Measurements from ENCODE around the gene RUSF1.
"Not testable (repeated sequence)": the region's sequence is repeated elsewhere in the genome, so short reads cannot be mapped to it uniquely, and the experiment has no call there.

The RUSF1 gene

GRCh38 chr16:31507929-31508705 lies at the start of gene RUSF1:
Gene RUSF1 (minus strand): TSS chr16:31508391. CDS start chr16:31508373, 18 bp downstream.
- no peak for TF ChIP-seq CTCF (IDR thresholded peaks at IDR 0.05; ENCODE audit: low read length, missing control alignments)
- H3K4me3 ChIP-seq (replicated peaks; ENCODE audit: low read depth, low read length), result peak within 1 kb of the TSS; percentile 96
- DNase-seq (ENCODE audit: low read depth), result peak; percentile 87

GRCh38 chr16:31542763-31543162 lies 34.6 kb upstream of the RUSF1 start:
- no peak for TF ChIP-seq CTCF (IDR thresholded peaks at IDR 0.05; ENCODE audit: low read length, missing control alignments)
- no peak for DNase-seq (ENCODE audit: low read depth)
- H3K4me3 ChIP-seq (replicated peaks; ENCODE audit: low read depth, low read length), result no peak overlapping the region

- H3K4me3 ChIP-seq (replicated peaks; ENCODE audit: low read depth, low read length); DNase-seq (ENCODE audit: low read depth): not testable (repeated sequence)
Observed at GRCh38 chr16:31539762-31540161, 31.6 kb upstream of the RUSF1 start.

- H3K4me3 ChIP-seq (replicated peaks; ENCODE audit: low read depth, low read length), result not testable (repeated sequence)
Observed at GRCh38 chr16:31538243-31538598, 30.0 kb upstream of the RUSF1 start.

GRCh38 chr16:31537362-31538242 lies 29.4 kb upstream of the RUSF1 start:
- no peak for DNase-seq (ENCODE audit: low read depth)
- peak overlapping the region; percentile 7 for H3K4me3 ChIP-seq (replicated peaks; ENCODE audit: low read depth, low read length)
- no peak for TF ChIP-seq CTCF (IDR thresholded peaks at IDR 0.05; ENCODE audit: low read length, missing control alignments)

More at GRCh38 chr16:31538243-31538598, 30.0 kb upstream of the RUSF1 start:
- not testable (repeated sequence) for DNase-seq (ENCODE audit: low read depth)

- TF ChIP-seq CTCF (IDR thresholded peaks at IDR 0.05; ENCODE audit: low read length, missing control alignments), result no peak
- H3K4me3 ChIP-seq (replicated peaks; ENCODE audit: low read depth, low read length), result no peak overlapping the region
- no peak for DNase-seq (ENCODE audit: low read depth)
Observed at GRCh38 chr16:31536804-31537361, 28.7 kb upstream of the RUSF1 start.

- no peak for TF ChIP-seq CTCF (IDR thresholded peaks at IDR 0.05; ENCODE audit: low read length, missing control alignments)
- no peak overlapping the region for H3K4me3 ChIP-seq (replicated peaks; ENCODE audit: low read depth, low read length)
- no peak for DNase-seq (ENCODE audit: low read depth)
Observed at GRCh38 chr16:31535737-31536136, 27.5 kb upstream of the RUSF1 start.
